ENCODE results near the gene RPL6. TPM values are rescaled to one million over a fixed set of nuclear protein-coding genes. Genes with fewer than 3 reads are reported as not detected.
"Not testable (repeated sequence)": the region's sequence is repeated elsewhere in the genome, so short reads cannot be mapped to it uniquely, and the experiment has no call there.

RPL6 gene
- polyA plus RNA-seq, 1 donor from 2014 or later = 1,647 TPM

DNA sequence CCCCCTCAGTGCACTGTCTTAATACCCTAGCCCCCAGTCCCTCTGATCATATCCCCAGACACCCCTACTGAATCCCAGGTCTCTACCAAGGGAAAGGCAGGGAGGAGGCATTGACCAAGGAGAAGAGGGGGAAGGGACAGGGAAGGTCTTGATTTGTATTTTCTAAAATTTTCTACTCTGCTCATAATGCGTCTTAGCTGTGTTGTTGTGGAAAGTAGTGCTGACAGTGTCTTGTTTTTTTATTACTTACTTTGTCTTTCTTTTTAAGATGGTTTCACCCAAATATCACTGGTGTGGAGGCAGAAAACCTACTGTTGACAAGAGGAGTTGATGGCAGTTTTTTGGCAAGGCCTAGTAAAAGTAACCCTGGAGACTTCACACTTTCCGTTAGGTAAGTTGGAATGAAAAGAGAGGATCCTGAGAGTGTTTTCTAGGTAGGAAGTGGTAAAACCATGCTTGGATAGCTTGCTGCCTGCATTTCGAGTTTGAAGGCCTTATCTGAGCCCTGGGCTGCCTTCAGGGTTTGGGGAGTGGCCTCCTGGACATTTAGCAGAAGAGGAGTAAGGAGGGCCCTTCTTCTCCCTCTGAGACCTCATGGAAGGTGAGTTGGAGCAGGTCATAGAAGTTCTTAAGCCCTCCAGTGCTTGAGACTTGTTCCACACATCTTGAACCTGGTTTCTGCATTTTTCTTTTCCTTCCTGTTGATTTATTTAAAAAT, 36.8 kb upstream of the RPL6 start:
- Histone ChIP-seq H3K9me3 (ENCODE audit: low read length) (no peaks in the 10 kb centered on the region), H3K4me2 (ENCODE audit: low read length) (no peak overlapping the region), H3K9ac (ENCODE audit: low read length) (no peak overlapping the region), H4K20me1 (ENCODE audit: insufficient read depth) (no peaks in the 10 kb centered on the region), H3K79me2 (replicated peaks; ENCODE audit: insufficient read depth, low read length) (no peaks in the 10 kb centered on the region), H3K36me3 (ENCODE audit: insufficient read depth, low read length) (no peaks in the 10 kb centered on the region), H3K9me2 (ENCODE audit: insufficient read depth, low read length) (no peaks in the 10 kb centered on the region), H3K27me3 (ENCODE audit: insufficient read depth, low read depth, low read length) (no peaks in the 10 kb centered on the region), H3K27ac (ENCODE audit: low read length) (no peak overlapping the region), H2AFZ (ENCODE audit: low read depth, low read length) (no peak overlapping the region), H3F3A (ENCODE audit: insufficient read depth, low read length, poor library complexity, severe bottlenecking) (no peaks in the 10 kb centered on the region), H3K4me3 (ENCODE audit: low read length) (no peak overlapping the region)
- TF ChIP-seq, protein P1, sequence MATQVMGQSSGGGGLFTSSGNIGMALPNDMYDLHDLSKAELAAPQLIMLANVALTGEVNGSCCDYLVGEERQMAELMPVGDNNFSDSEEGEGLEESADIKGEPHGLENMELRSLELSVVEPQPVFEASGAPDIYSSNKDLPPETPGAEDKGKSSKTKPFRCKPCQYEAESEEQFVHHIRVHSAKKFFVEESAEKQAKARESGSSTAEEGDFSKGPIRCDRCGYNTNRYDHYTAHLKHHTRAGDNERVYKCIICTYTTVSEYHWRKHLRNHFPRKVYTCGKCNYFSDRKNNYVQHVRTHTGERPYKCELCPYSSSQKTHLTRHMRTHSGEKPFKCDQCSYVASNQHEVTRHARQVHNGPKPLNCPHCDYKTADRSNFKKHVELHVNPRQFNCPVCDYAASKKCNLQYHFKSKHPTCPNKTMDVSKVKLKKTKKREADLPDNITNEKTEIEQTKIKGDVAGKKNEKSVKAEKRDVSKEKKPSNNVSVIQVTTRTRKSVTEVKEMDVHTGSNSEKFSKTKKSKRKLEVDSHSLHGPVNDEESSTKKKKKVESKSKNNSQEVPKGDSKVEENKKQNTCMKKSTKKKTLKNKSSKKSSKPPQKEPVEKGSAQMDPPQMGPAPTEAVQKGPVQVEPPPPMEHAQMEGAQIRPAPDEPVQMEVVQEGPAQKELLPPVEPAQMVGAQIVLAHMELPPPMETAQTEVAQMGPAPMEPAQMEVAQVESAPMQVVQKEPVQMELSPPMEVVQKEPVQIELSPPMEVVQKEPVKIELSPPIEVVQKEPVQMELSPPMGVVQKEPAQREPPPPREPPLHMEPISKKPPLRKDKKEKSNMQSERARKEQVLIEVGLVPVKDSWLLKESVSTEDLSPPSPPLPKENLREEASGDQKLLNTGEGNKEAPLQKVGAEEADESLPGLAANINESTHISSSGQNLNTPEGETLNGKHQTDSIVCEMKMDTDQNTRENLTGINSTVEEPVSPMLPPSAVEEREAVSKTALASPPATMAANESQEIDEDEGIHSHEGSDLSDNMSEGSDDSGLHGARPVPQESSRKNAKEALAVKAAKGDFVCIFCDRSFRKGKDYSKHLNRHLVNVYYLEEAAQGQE (IDR thresholded peaks at IDR 0.05; ENCODE audit: borderline replicate concordance) = no peak
- no peak for TF ChIP-seq RAD21 (conservative IDR thresholded peaks at IDR 0.05)
- no peak for TF ChIP-seq TAF1 (IDR thresholded peaks at IDR 0.05; ENCODE audit: low read depth)
- no peak for TF ChIP-seq EP300 (conservative IDR thresholded peaks at IDR 0.05; ENCODE audit: poor library complexity, severe bottlenecking)
- TF ChIP-seq, protein P2, sequence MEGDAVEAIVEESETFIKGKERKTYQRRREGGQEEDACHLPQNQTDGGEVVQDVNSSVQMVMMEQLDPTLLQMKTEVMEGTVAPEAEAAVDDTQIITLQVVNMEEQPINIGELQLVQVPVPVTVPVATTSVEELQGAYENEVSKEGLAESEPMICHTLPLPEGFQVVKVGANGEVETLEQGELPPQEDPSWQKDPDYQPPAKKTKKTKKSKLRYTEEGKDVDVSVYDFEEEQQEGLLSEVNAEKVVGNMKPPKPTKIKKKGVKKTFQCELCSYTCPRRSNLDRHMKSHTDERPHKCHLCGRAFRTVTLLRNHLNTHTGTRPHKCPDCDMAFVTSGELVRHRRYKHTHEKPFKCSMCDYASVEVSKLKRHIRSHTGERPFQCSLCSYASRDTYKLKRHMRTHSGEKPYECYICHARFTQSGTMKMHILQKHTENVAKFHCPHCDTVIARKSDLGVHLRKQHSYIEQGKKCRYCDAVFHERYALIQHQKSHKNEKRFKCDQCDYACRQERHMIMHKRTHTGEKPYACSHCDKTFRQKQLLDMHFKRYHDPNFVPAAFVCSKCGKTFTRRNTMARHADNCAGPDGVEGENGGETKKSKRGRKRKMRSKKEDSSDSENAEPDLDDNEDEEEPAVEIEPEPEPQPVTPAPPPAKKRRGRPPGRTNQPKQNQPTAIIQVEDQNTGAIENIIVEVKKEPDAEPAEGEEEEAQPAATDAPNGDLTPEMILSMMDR (IDR thresholded peaks at IDR 0.05; ENCODE audit: poor library complexity, severe bottlenecking) = no peak
- TF ChIP-seq EZH2 (IDR thresholded peaks at IDR 0.05; ENCODE audit: borderline replicate concordance, insufficient read depth, low read length, poor library complexity, severe bottlenecking) = no peak
- no peak for TF ChIP-seq POLR2AphosphoS5 (IDR thresholded peaks at IDR 0.05)
- no peak for TF ChIP-seq MXI1 (conservative IDR thresholded peaks at IDR 0.05; ENCODE audit: poor library complexity, severe bottlenecking)
- TF ChIP-seq SMC3 (conservative IDR thresholded peaks at IDR 0.05; ENCODE audit: poor library complexity) = no peak

DNA sequence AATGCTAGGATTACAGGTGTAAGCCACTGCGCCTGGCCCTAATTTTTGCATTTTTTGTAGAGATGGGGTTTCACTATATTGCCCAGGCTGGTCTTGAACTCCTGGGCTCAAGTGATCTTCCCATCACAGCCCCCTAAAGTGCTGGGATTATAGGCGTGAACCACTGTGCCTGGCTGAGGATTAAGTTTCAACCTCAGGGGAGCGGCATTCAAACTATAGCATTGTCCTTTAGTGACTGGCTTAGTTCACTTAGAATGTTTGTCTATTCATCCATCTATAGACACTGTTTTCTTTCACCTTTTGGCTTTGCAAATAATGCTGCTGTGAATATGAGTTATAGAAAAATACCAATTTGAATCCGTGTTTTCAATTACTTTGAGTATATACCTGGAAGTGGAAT, 34.5 kb upstream of the RPL6 start:
- no peaks in the 10 kb centered on the region for H3K9me3 ChIP-seq (ENCODE audit: low read length)
- H3K9me2 ChIP-seq (ENCODE audit: insufficient read depth, low read length) = no peaks in the 10 kb centered on the region
- no peak for TF ChIP-seq MXI1 (conservative IDR thresholded peaks at IDR 0.05; ENCODE audit: poor library complexity, severe bottlenecking)
- no peak for TF ChIP-seq EP300 (conservative IDR thresholded peaks at IDR 0.05; ENCODE audit: poor library complexity, severe bottlenecking)
- no peak for TF ChIP-seq RAD21 (conservative IDR thresholded peaks at IDR 0.05)
- no peak for TF ChIP-seq POLR2AphosphoS5 (IDR thresholded peaks at IDR 0.05)
- TF ChIP-seq EZH2 (IDR thresholded peaks at IDR 0.05; ENCODE audit: borderline replicate concordance, insufficient read depth, low read length, poor library complexity, severe bottlenecking) = no peak
- TF ChIP-seq, protein P2 (IDR thresholded peaks at IDR 0.05; ENCODE audit: poor library complexity, severe bottlenecking) = no peak
- TF ChIP-seq TAF1 (IDR thresholded peaks at IDR 0.05; ENCODE audit: low read depth) = no peak
- TF ChIP-seq SMC3 (conservative IDR thresholded peaks at IDR 0.05; ENCODE audit: poor library complexity) = no peak
- TF ChIP-seq, protein P1 (IDR thresholded peaks at IDR 0.05; ENCODE audit: borderline replicate concordance) = no peak
- no peaks in the 10 kb centered on the region for H3K79me2 ChIP-seq (replicated peaks; ENCODE audit: insufficient read depth, low read length)
- H3K27me3 ChIP-seq (ENCODE audit: insufficient read depth, low read depth, low read length) = no peaks in the 10 kb centered on the region
- H3K36me3 ChIP-seq (ENCODE audit: insufficient read depth, low read length) = no peaks in the 10 kb centered on the region
- no peak overlapping the region for H3K27ac ChIP-seq (ENCODE audit: low read length)
- no peak overlapping the region for H3K9ac ChIP-seq (ENCODE audit: low read length)
- H3K4me2 ChIP-seq (ENCODE audit: low read length) = no peak overlapping the region
- no peaks in the 10 kb centered on the region for H3F3A ChIP-seq (ENCODE audit: insufficient read depth, low read length, poor library complexity, severe bottlenecking)
- H2AFZ ChIP-seq (ENCODE audit: low read depth, low read length) = no peak overlapping the region
- H4K20me1 ChIP-seq (ENCODE audit: insufficient read depth) = no peaks in the 10 kb centered on the region
- no peak overlapping the region for H3K4me3 ChIP-seq (ENCODE audit: low read length)

DNA sequence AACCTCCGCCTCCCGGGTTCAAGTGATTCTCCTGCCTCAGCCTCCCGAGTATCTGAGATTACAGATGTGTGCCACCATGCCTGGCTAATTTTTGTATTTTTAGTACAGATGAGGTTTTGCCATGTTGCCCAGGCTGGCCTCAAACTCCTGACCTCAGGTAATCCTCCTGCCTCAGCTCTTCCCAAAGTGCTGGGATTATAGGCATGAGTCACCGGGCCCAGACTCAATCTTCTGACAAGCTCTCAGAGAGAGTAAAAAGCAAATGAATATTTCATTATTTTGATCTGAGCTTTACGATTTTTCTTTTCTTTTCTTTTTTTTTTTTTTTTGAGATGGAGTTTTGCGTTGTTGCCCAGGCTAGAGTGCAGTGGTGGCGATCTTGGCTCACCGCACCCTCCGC, 31.2 kb upstream of the RPL6 start:
- H3K27me3 ChIP-seq (ENCODE audit: insufficient read depth, low read depth, low read length); H3K9me3 ChIP-seq (ENCODE audit: low read length); H4K20me1 ChIP-seq (ENCODE audit: insufficient read depth); H3K9ac ChIP-seq (ENCODE audit: low read length); H3K4me3 ChIP-seq (ENCODE audit: low read length); H3K4me2 ChIP-seq (ENCODE audit: low read length); H3F3A ChIP-seq (ENCODE audit: insufficient read depth, low read length, poor library complexity, severe bottlenecking); H3K27ac ChIP-seq (ENCODE audit: low read length); H2AFZ ChIP-seq (ENCODE audit: low read depth, low read length); H3K36me3 ChIP-seq (ENCODE audit: insufficient read depth, low read length); H3K9me2 ChIP-seq (ENCODE audit: insufficient read depth, low read length): not testable (repeated sequence)
- H3K79me2 ChIP-seq (replicated peaks; ENCODE audit: insufficient read depth, low read length) = peaks cover 11% of the 10 kb centered on the region

Measured in neural cell (in vitro differentiated cells).